CD4-positive, alpha-beta memory T cell (primary cell): ENCODE results near the gene MYBPC1. TPM values are rescaled to one million over a fixed set of nuclear protein-coding genes. Genes with fewer than 3 reads are reported as not detected.
"Not testable (repeated sequence)": the region's sequence is repeated elsewhere in the genome, so short reads cannot be mapped to it uniquely, and the experiment has no call there.

Experiments
- CTCF ChIA-PET: fragments of 350-600 bp; sonication (Branson Sonifier 250); formaldehyde crosslinking; loops from one replicate; lab custom pipeline; 2021; ENCODE audit warnings: inconsistent platforms; ENCODE audit not compliant: partially characterized antibody; lab: Charles Lee
- POLR2A ChIA-PET: fragments of 350-600 bp; sonication (Branson Sonifier 250); formaldehyde crosslinking; loops from one replicate; lab custom pipeline; 2021; ENCODE audit not compliant: partially characterized antibody; lab: Charles Lee
- DNase-seq, 5 donors: peaks; one replicate each; pipeline versions ENCODE4 v3.0.0 to v3.0.0-alpha.2; 2020 to 2022; ENCODE audit warnings: mixed read lengths in 1 of 5
- H3K27ac ChIP-seq: one replicate; pipeline ENCODE4 v1.7.0; 2013; ENCODE audit warnings: low read depth, low read length
- H3K27me3 ChIP-seq: 2 replicates; pipeline ENCODE4 v1.7.0; 2013; ENCODE audit warnings: mild to moderate bottlenecking, low read length, moderate library complexity; ENCODE audit not compliant: insufficient read depth
- H3K36me3 ChIP-seq: 2 replicates; pipeline ENCODE4 v1.7.0; 2013; ENCODE audit warnings: mild to moderate bottlenecking, low read length, moderate library complexity; ENCODE audit not compliant: insufficient read depth
- H3K4me1 ChIP-seq: 2 replicates; pipeline ENCODE4 v1.7.0; 2013; ENCODE audit warnings: mild to moderate bottlenecking, low read length, moderate library complexity; ENCODE audit not compliant: insufficient read depth
- H3K4me3 ChIP-seq, 2 donors: one replicate each; pipeline ENCODE4 v1.7.0; 2013; ENCODE audit warnings: low read length in 2 of 2, mild to moderate bottlenecking in 1 of 2
- H3K9me3 ChIP-seq, 2 donors: one replicate each; pipeline ENCODE4 v1.7.0; 2013; ENCODE audit warnings: low read length in 2 of 2, control low read depth in 1 of 2; ENCODE audit not compliant: control insufficient read depth in 1 of 2
- H3K27ac Mint-ChIP-seq, 7 donors: one replicate each; pipeline ENCODE4 v1.8.0; 2020 to 2021; ENCODE audit warnings: mixed read lengths in 7 of 7, mild to moderate bottlenecking in 6 of 7, inconsistent platforms in 3 of 7, moderate library complexity in 3 of 7
- H3K27me3 Mint-ChIP-seq, 2 donors: one replicate each; pipeline ENCODE4 v1.8.0; 2020 to 2021; ENCODE audit warnings: mixed read lengths in 2 of 2
- H3K36me3 Mint-ChIP-seq, 2 donors: one replicate each; pipeline ENCODE4 v1.8.0; 2020 to 2021; ENCODE audit warnings: mixed read lengths in 2 of 2, inconsistent platforms in 1 of 2, mild to moderate bottlenecking in 1 of 2
- H3K4me1 Mint-ChIP-seq, 4 donors: one replicate each; pipeline ENCODE4 v1.8.0; 2020 to 2021; ENCODE audit warnings: mixed read lengths in 4 of 4, mild to moderate bottlenecking in 1 of 4
- H3K4me3 Mint-ChIP-seq, 8 donors: one replicate each; pipeline ENCODE4 v1.8.0; 2020 to 2021; ENCODE audit warnings: mixed read lengths in 8 of 8, mild to moderate bottlenecking in 7 of 8, moderate library complexity in 6 of 8, inconsistent platforms in 3 of 8
- H3K9me3 Mint-ChIP-seq, 8 donors: one replicate each; pipeline ENCODE4 v1.8.0; 2020 to 2021; ENCODE audit warnings: mixed read lengths in 8 of 8, mild to moderate bottlenecking in 5 of 8, inconsistent platforms in 3 of 8, moderate library complexity in 1 of 8
- intact Hi-C: fragments of 100-400 bp; cut with micrococcal nuclease; formaldehyde crosslinking; loops from one replicate; pipeline ENCODE4 v1.15.1; 2023
- polyA plus RNA-seq, 2 donors: library from polyadenylated mRNA; unstranded; fragments of 300-500 nt; fragmentation: Illumina TruSeq; gene quantifications; one replicate each; pipeline ENCODE4 v1.2.3, GENCODE V29; 2021
- total RNA-seq, 2 experiments: library from RNA; stranded (reverse); gene quantifications; one replicate each; pipeline ENCODE4 v1.2.3, GENCODE V29; 2021

Gene MYBPC1
- total and polyA plus RNA-seq, 4 experiments from 2014 or later, result not detected

- Mint-ChIP-seq H3K4me1 (no peaks in the 10 kb centered on the region), H3K27me3 (no peaks in the 10 kb centered on the region), H3K4me3 (no peak overlapping the region), H3K36me3 (peaks cover 17 to 29% of the 10 kb centered on the region in 2 donors), H3K9me3 (peaks cover 0 to 2% (median 0%) of the 10 kb centered on the region in 8 donors), H3K27ac (peak overlapping the region in 1 of 7 donors; percentile 3)
- no peak overlapping the region for H3K4me3 ChIP-seq
- no peak for DNase-seq
- H3K4me1 ChIP-seq, result no peaks in the 10 kb centered on the region
- no peaks in the 10 kb centered on the region for H3K9me3 ChIP-seq
- H3K36me3 ChIP-seq, result no peaks in the 10 kb centered on the region
- no peak overlapping the region for H3K27ac ChIP-seq
- no peaks in the 10 kb centered on the region for H3K27me3 ChIP-seq
- ChIA-PET POLR2A (no interaction called here), CTCF (interaction anchor here (0.8 kb wide), 1 partner anchor 18 kb away, joined by 3 read pairs; no protein-coding TSS in a partner anchor)
- intact Hi-C loops, result no loop called here
Measured at GRCh38 chr12:101733166-101733565, 138.4 kb downstream of the MYBPC1 start.

- H3K36me3 ChIP-seq, H3K27me3 Mint-ChIP-seq, intact Hi-C loops, H3K4me1 ChIP-seq, H3K4me3 ChIP-seq, H3K27ac ChIP-seq, H3K4me3 Mint-ChIP-seq, H3K27ac Mint-ChIP-seq, H3K27me3 ChIP-seq, DNase-seq, H3K9me3 Mint-ChIP-seq, CTCF ChIA-PET, POLR2A ChIA-PET, H3K9me3 ChIP-seq, H3K4me1 Mint-ChIP-seq: not testable (repeated sequence)
- peaks cover 13 to 20% of the 10 kb centered on the region in 2 donors for H3K36me3 Mint-ChIP-seq
Measured at GRCh38 chr12:101734482-101734881, 139.7 kb downstream of the MYBPC1 start.

Other genes starting within 250 kb of the MYBPC1 start
- gene ARL1, start 187.2 kb upstream of the MYBPC1 start, total RNA-seq, result 10 to 100 TPM; 37.9 to 41.0 TPM
- 10 to 100 TPM; 34.8 to 41.5 TPM for gene ARL1, start 187.2 kb upstream of the MYBPC1 start, polyA plus RNA-seq
- not detected for gene SPIC, start 119.6 kb upstream of the MYBPC1 start, total RNA-seq
- gene SPIC, start 119.6 kb upstream of the MYBPC1 start, polyA plus RNA-seq, result not detected
- gene CHPT1, start 102.7 kb downstream of the MYBPC1 start, total RNA-seq, result 10 to 100 TPM; 17.7 to 19.1 TPM
- gene CHPT1, start 102.7 kb downstream of the MYBPC1 start, polyA plus RNA-seq, result 10 to 100 TPM; 12.6 to 24.3 TPM
- gene SYCP3, start 144.5 kb downstream of the MYBPC1 start, total RNA-seq, result under 1 TPM; 0.23 to 0.28 TPM
- under 1 TPM in 1 of 2 donors, not detected in 1; 0.15 TPM for gene SYCP3, start 144.5 kb downstream of the MYBPC1 start, polyA plus RNA-seq
- gene GNPTAB, start 236.0 kb downstream of the MYBPC1 start, total RNA-seq, result 10 to 100 TPM; 37.2 to 42.8 TPM
- gene GNPTAB, start 236.0 kb downstream of the MYBPC1 start, polyA plus RNA-seq, result 10 to 100 TPM; 15.3 to 31.0 TPM